HUES6 (cell line): Measurements from ENCODE around the gene ABCG1.
"Not testable (repeated sequence)": the region's sequence is repeated elsewhere in the genome, so short reads cannot be mapped to it uniquely, and the experiment has no call there.

Experiments
- H3K27ac ChIP-seq: 2 replicates; pipeline ENCODE4 v1.7.0; 2013; ENCODE audit warnings: low read depth, mild to moderate bottlenecking, low read length, inconsistent platforms
- H3K27me3 ChIP-seq: 2 replicates; pipeline ENCODE4 v1.6.1; 2013; ENCODE audit warnings: low read length; ENCODE audit not compliant: control insufficient read depth, insufficient read depth
- H3K36me3 ChIP-seq: 2 replicates; pipeline ENCODE4 v1.6.1; 2013; ENCODE audit warnings: low read length; ENCODE audit not compliant: control insufficient read depth, insufficient read depth
- H3K4me1 ChIP-seq: 2 replicates; pipeline ENCODE4 v1.6.1; 2013; ENCODE audit warnings: low read length; ENCODE audit not compliant: control insufficient read depth, insufficient read depth
- H3K4me3 ChIP-seq: 2 replicates; pipeline ENCODE4 v1.5.1; 2013; ENCODE audit warnings: low read depth, low read length
- H3K9ac ChIP-seq: one replicate; pipeline ENCODE4 v1.6.1; 2013; ENCODE audit warnings: mild to moderate bottlenecking, low read length
- H3K9me3 ChIP-seq: 2 replicates; pipeline ENCODE4 v1.6.1; 2013; ENCODE audit warnings: low read depth, low read length; ENCODE audit not compliant: control insufficient read depth, insufficient read depth

The ABCG1 gene

DNA sequence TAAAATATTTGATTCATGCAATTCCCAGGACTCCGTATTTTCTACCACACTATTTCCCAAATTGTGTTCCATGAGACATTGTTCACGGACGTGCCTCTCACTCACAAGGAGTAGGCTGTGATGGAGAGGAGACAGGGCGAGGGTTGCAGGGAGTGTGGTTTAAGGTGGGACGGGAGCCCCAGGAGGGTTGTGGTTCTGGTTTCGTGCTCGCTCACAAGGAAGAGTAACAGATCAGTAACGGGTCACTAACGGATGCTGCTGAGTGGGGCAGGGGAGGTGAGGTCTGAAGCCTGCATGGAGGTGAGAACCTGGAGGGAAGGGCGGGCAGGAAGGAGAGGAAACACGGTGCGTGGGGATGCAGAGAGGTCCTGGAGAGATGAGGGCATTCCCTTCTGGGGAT, 67.5 kb downstream of the ABCG1 start:
- Histone ChIP-seq H3K4me3 (no peak overlapping the region), H3K27ac (no peak overlapping the region), H3K4me1 (peaks cover 3% of the 10 kb centered on the region; the same call in 1 of the 2 replicates), H3K36me3 (no peaks in the 10 kb centered on the region), H3K9me3 (peaks cover 13% of the 10 kb centered on the region), H3K27me3 (no peaks in the 10 kb centered on the region), H3K9ac (no peak overlapping the region)

DNA sequence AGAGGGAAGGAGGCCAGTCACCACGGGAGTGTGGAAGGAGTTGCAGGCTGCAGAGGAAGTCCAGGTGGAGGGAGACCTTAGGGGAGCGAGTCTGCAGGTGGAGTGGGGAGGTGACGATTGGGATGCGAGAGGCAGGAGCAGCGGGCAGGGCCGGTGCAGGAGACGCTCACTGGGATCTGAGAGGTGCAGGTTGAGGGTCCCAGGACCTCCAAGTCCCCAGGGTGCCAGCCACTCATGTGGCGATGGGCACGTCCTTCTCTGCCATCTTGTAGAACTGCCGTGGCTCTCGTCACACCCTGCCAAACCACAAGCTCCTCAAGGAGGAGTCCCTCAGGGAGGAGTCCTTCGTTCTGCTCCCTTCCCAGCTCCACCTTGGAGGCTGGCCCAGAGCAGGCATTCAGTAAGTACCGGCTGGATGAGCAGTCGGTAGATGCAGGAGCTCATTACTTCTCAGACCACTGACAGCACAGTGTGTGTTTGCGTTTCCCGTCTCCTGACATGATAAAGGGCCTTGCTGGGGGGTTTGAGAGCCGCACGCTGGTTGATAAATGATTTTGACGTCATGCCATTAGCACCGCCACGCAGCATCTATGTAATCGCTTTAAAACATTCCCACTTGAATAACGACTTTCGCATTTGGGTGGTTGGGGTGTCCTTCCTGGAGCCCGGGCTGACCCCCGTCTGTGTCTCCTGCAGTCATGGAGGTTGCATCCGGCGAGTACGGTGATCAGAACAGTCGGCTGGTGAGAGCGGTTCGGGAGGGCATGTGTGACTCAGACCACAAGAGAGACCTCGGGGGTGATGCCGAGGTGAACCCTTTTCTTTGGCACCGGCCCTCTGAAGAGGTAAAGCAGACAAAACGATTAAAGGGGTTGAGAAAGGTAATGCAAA, 68.5 kb downstream of the ABCG1 start:
- Histone ChIP-seq H3K27ac (no peak overlapping the region), H3K9me3 (peaks cover 13% of the 10 kb centered on the region), H3K36me3 (no peaks in the 10 kb centered on the region), H3K4me3 (no peak overlapping the region), H3K9ac (no peak overlapping the region), H3K4me1 (peaks cover 3% of the 10 kb centered on the region; the same call in 1 of the 2 replicates), H3K27me3 (no peaks in the 10 kb centered on the region)

DNA sequence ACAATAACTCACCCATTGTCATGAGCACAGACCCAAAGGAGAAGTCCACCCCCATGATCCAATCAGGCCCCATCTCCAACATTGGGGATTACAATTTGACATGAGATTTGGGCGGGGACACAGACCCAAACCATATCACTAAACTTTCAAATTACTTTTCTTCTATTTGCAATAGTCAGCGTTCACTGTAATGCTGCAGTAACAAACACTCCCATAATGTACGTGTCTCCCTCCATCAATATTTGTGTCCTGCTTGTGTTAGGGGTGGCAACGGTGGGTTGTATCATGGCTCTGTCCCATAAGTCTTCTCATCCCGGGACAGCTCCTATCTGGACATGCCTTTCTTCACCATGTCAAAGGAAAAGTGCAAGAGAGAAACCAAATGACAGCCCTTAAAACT, 70.0 kb downstream of the ABCG1 start:
- Histone ChIP-seq H3K4me3 (no peak overlapping the region), H3K27ac (no peak overlapping the region), H3K27me3 (no peaks in the 10 kb centered on the region), H3K9ac (no peak overlapping the region), H3K9me3 (peaks cover 13% of the 10 kb centered on the region), H3K36me3 (no peaks in the 10 kb centered on the region), H3K4me1 (peaks cover 3% of the 10 kb centered on the region; the same call in 1 of the 2 replicates)

DNA sequence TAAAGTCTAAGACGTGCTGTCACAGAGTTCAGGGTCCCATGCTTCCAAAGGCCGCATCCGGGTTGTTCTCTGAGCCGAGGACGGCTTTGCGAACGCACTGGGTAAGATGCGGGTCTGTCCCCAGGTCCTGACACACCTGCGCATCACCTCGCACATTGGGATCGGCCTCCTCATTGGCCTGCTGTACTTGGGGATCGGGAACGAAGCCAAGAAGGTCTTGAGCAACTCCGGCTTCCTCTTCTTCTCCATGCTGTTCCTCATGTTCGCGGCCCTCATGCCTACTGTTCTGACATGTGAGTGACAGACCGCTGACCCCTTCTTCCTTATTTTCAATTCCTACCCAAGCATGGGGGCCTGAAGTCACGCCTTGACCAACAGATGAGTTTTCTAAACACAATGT, 71.0 kb downstream of the ABCG1 start:
- no peak overlapping the region for H3K4me3 ChIP-seq
- H3K9ac ChIP-seq = no peak overlapping the region
- peaks cover 13% of the 10 kb centered on the region for H3K9me3 ChIP-seq
- H3K27ac ChIP-seq = no peak overlapping the region
- H3K27me3 ChIP-seq = no peaks in the 10 kb centered on the region
- H3K4me1 ChIP-seq = peaks cover 3% of the 10 kb centered on the region; the same call in 1 of the 2 replicates
- H3K36me3 ChIP-seq = no peaks in the 10 kb centered on the region

GRCh38 chr21:42290505-42290904, 71.6 kb downstream of the ABCG1 start:
- Histone ChIP-seq H3K4me1 (peaks cover 3% of the 10 kb centered on the region; the same call in 1 of the 2 replicates), H3K27ac (no peak overlapping the region), H3K9ac (no peak overlapping the region), H3K4me3 (no peak overlapping the region), H3K36me3 (no peaks in the 10 kb centered on the region), H3K9me3 (peaks cover 13% of the 10 kb centered on the region), H3K27me3 (no peaks in the 10 kb centered on the region; the same call in 1 of the 2 replicates)

DNA sequence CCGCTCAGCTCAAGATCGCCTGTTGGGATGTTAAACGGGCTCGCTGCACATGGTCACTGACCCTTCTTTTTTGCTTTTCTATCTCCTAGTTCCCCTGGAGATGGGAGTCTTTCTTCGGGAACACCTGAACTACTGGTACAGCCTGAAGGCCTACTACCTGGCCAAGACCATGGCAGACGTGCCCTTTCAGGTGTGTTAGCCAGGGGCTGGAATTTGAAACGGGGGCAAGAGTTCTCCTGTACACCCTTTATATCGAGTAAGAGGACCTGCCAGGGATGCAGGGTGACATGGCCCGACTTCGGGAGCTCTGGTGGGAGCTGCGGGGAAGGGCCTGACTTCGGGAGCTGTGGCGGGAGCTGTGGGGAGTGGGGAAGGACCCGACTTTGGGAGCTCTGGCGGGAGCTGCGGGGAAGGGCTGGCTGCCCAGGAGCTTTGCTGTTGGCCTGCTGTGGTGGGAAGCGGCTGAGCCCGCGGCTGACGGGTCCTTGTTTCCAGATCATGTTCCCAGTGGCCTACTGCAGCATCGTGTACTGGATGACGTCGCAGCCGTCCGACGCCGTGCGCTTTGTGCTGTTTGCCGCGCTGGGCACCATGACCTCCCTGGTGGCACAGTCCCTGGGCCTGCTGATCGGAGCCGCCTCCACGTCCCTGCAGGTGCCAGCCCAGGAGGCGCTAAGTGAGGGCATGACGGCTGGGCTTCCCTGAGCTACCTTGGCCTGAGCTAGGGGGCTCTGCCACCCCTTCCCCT, 72.2 kb downstream of the ABCG1 start:
- Histone ChIP-seq H3K27me3 (no peaks in the 10 kb centered on the region; the same call in 1 of the 2 replicates), H3K9ac (no peak overlapping the region), H3K9me3 (peaks cover 13% of the 10 kb centered on the region), H3K4me3 (no peak overlapping the region), H3K36me3 (no peaks in the 10 kb centered on the region), H3K4me1 (peaks cover 3% of the 10 kb centered on the region; the same call in 1 of the 2 replicates), H3K27ac (no peak overlapping the region)

- H3K9ac ChIP-seq = no peak overlapping the region
- no peaks in the 10 kb centered on the region; the same call in 1 of the 2 replicates for H3K27me3 ChIP-seq
- H3K4me1 ChIP-seq = peaks cover 3% of the 10 kb centered on the region; the same call in 1 of the 2 replicates
- H3K36me3 ChIP-seq = no peaks in the 10 kb centered on the region
- peaks cover 13% of the 10 kb centered on the region for H3K9me3 ChIP-seq
- H3K27ac ChIP-seq = no peak overlapping the region
- no peak overlapping the region for H3K4me3 ChIP-seq
Measured at GRCh38 chr21:42291751-42292562, 73.0 kb downstream of the ABCG1 start.

- H3K4me3 ChIP-seq, H3K27ac ChIP-seq, H3K9ac ChIP-seq, H3K27me3 ChIP-seq, H3K36me3 ChIP-seq, H3K4me1 ChIP-seq: not testable (repeated sequence)
- H3K9me3 ChIP-seq = peaks cover 13% of the 10 kb centered on the region
Measured at GRCh38 chr21:42292563-42293142, 73.7 kb downstream of the ABCG1 start.

- Histone ChIP-seq H3K9ac (no peak overlapping the region), H3K4me1 (peaks cover 19% of the 10 kb centered on the region), H3K4me3 (no peak overlapping the region), H3K27ac (no peak overlapping the region), H3K9me3 (peaks cover 9% of the 10 kb centered on the region), H3K27me3 (no peaks in the 10 kb centered on the region; the same call in 1 of the 2 replicates), H3K36me3 (no peaks in the 10 kb centered on the region)
Measured at GRCh38 chr21:42293649-42294272, 74.8 kb downstream of the ABCG1 start.

DNA sequence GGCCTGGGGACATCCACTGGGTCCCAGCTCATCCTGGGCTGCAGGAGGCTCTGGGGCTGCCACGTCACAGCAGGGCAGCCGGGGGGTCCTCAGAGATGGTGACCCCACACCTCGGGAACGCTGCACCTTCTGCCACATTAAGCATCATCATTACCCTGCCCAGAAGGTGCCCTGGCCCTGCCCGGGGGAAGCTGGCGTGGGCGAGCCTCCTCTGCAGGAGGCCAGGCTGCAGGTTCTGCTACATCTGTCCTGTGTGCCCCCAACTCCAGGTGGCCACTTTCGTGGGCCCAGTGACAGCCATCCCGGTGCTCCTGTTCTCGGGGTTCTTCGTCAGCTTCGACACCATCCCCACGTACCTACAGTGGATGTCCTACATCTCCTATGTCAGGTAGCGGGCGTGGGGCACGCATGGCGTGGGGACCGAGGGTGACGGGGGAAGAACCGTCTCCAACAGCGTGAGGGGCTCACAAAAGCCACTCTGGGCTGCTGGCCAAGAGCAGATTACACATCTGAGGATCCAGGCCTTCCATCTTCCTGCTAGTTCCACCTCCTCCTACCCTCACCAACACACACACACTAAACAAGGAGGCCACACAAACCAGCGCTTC, 75.4 kb downstream of the ABCG1 start:
- Histone ChIP-seq H3K36me3 (no peaks in the 10 kb centered on the region), H3K9ac (no peak overlapping the region), H3K4me3 (no peak overlapping the region)

More for the DNA sequence above, 75.4 kb downstream of the ABCG1 start:
- peaks cover 3% of the 10 kb centered on the region; the same call in 1 of the 2 replicates for H3K9me3 ChIP-seq
- no peaks in the 10 kb centered on the region; the same call in 1 of the 2 replicates for H3K27me3 ChIP-seq
- peaks cover 22% of the 10 kb centered on the region for H3K4me1 ChIP-seq
- H3K27ac ChIP-seq = no peak overlapping the region
